GM23338 (cell line): ENCODE data around the gene NPEPL1. TPM values are rescaled to one million over a fixed set of nuclear protein-coding genes. Genes with fewer than 3 reads are reported as not detected.

ENCODE experiments used
- ATAC-seq: fragments of 200-7000 bp; cut with Tn5 transposase; 3 replicates; pipeline ENCODE4 v1.9.1; 2020
- DNase-seq: peaks from one replicate; pipeline ENCODE4 v3.0.0-alpha.2; 2015; ENCODE audit warnings: low spot score
- H2AFZ ChIP-seq: fragments of 200-600 bp; sonication (generic); 2 replicates; pipeline ENCODE4 v1.8.0; 2016; ENCODE audit warnings: antibody characterized with exemption, mild to moderate bottlenecking, moderate library complexity
- H3F3A ChIP-seq: fragments of 200-600 bp; sonication (generic); replicated peaks from 2 replicates; pipeline ENCODE4 v1.8.0; 2017; ENCODE audit warnings: antibody characterized with exemption, mixed run types, low read depth
- H3K27ac ChIP-seq: fragments of 200-600 bp; sonication (generic); 2 replicates; pipeline ENCODE4 v1.6.1; 2016; ENCODE audit warnings: low read depth
- H3K27me3 ChIP-seq: fragments of 200-600 bp; sonication (generic); 2 replicates; pipeline ENCODE4 v1.8.0; 2016; ENCODE audit warnings: mild to moderate bottlenecking, mixed run types, moderate library complexity; ENCODE audit not compliant: insufficient read depth
- H3K36me3 ChIP-seq: fragments of 200-600 bp; sonication (generic); 2 replicates; pipeline ENCODE4 v1.8.0; 2016; ENCODE audit warnings: mild to moderate bottlenecking; ENCODE audit not compliant: insufficient read depth
- H3K4me1 ChIP-seq: fragments of 200-600 bp; sonication (generic); 2 replicates; pipeline ENCODE4 v1.8.0; 2016; ENCODE audit warnings: mild to moderate bottlenecking, moderate library complexity; ENCODE audit not compliant: insufficient read depth
- H3K4me2 ChIP-seq: fragments of 200-600 bp; sonication (generic); 2 replicates; pipeline ENCODE4 v1.7.1; 2017; ENCODE audit warnings: mixed run types
- H3K4me3 ChIP-seq: fragments of 200-600 bp; sonication (generic); 2 replicates; pipeline ENCODE4 v1.6.1; 2016; ENCODE audit warnings: mixed run types
- H3K79me2 ChIP-seq: fragments of 200-600 bp; sonication (generic); replicated peaks from 2 replicates; pipeline ENCODE4 v1.8.0; 2017; ENCODE audit warnings: mild to moderate bottlenecking; ENCODE audit not compliant: insufficient read depth
- H3K9me2 ChIP-seq: fragments of 200-600 bp; sonication (generic); 2 replicates; pipeline ENCODE4 v1.8.0; 2017; ENCODE audit not compliant: insufficient read depth
- H4K20me1 ChIP-seq: fragments of 200-600 bp; sonication (generic); replicated peaks from 2 replicates; pipeline ENCODE4 v1.8.0; 2017; ENCODE audit warnings: mild to moderate bottlenecking; ENCODE audit not compliant: insufficient read depth
- H3K27ac Mint-ChIP-seq: 2 replicates; pipeline ENCODE4 v1.8.0; 2020; ENCODE audit warnings: inconsistent platforms, mild to moderate bottlenecking, moderate library complexity, mixed read lengths
- H3K27me3 Mint-ChIP-seq: 3 replicates; pipeline ENCODE4 v1.8.0; 2022; ENCODE audit warnings: low read depth, mild to moderate bottlenecking, moderate library complexity, mixed read lengths, inconsistent platforms; ENCODE audit not compliant: insufficient read depth, poor library complexity
- H3K36me3 Mint-ChIP-seq: 3 replicates; pipeline ENCODE4 v1.8.0; 2021; ENCODE audit warnings: low read depth, mild to moderate bottlenecking, inconsistent platforms, moderate library complexity, mixed read lengths
- H3K4me1 Mint-ChIP-seq: 3 replicates; pipeline ENCODE4 v1.8.0; 2020; ENCODE audit warnings: mild to moderate bottlenecking, inconsistent platforms, mixed read lengths
- H3K4me3 Mint-ChIP-seq: 3 replicates; pipeline ENCODE4 v1.8.0; 2021; ENCODE audit warnings: moderate library complexity, mild to moderate bottlenecking, inconsistent platforms, mixed read lengths
- H3K9me3 Mint-ChIP-seq: 3 replicates; pipeline ENCODE4 v1.8.0; 2020; ENCODE audit warnings: moderate library complexity, mild to moderate bottlenecking, inconsistent platforms, mixed read lengths
- CREB1 ChIP-seq: fragments of 250-450 bp; sonication (Bioruptor Pico); IDR thresholded peaks from 2 replicates; pipeline ENCODE4 v1.5.0; 2020; ENCODE audit warnings: low read depth, mild to moderate bottlenecking, moderate library complexity
- EZH2phosphoT487 ChIP-seq: fragments of 200-600 bp; sonication (generic); IDR thresholded peaks from one replicate; pipeline ENCODE4 v1.8.1; 2018; ENCODE audit warnings: antibody characterized with exemption; ENCODE audit not compliant: unreplicated experiment
- JUNB ChIP-seq: IDR thresholded peaks from one replicate; pipeline ENCODE4 v1.6.1; 2016; ENCODE audit warnings: antibody characterized with exemption; ENCODE audit not compliant: unreplicated experiment
- NANOG ChIP-seq: IDR thresholded peaks from 2 replicates; pipeline ENCODE4 v1.6.1; 2016; ENCODE audit warnings: antibody characterized with exemption, borderline replicate concordance
- ZNF331 ChIP-seq: fragments of 250-450 bp; sonication (Bioruptor Pico); IDR thresholded peaks from 2 replicates; pipeline ENCODE4 v1.5.0; 2020; ENCODE audit warnings: low read depth, mild to moderate bottlenecking, moderate library complexity
- polyA plus RNA-seq: library from polyadenylated mRNA; unstranded; fragments of >200 nt; fragmentation: Nextera tagmentation; extraction: Ambion mirVana; gene quantifications from 2 replicates; pipeline ENCODE4 v1.2.1, GENCODE V29; 2016
- total RNA-seq: library from RNA; depleted of rRNA; stranded (reverse); fragments of >200 nt; shearing (Covaris generic); gene quantifications from 2 replicates; pipeline ENCODE4 v1.2.3, GENCODE V29; 2014
- TF ChIP-seq, protein P1 (sequence below), 2 experiments: fragments of 200-600 bp in 1 of 2; sonication (generic) in 1 of 2; conservative IDR thresholded peaks; 2 replicates each; pipeline versions ENCODE4 v1.5.1 to v1.6.1; 2016 to 2017; ENCODE audit warnings: antibody characterized with exemption in 2 of 2, low read depth in 2 of 2, mild to moderate bottlenecking in 2 of 2, moderate library complexity in 1 of 2
- TF ChIP-seq, protein P2 (sequence below): fragments of 250-450 bp; sonication (Bioruptor Pico); IDR thresholded peaks from 2 replicates; pipeline ENCODE4 v1.5.0; 2020; ENCODE audit warnings: mild to moderate bottlenecking, moderate library complexity
- TF ChIP-seq, protein P3 (sequence below): IDR thresholded peaks from one replicate; pipeline ENCODE4 v1.6.1; 2018; ENCODE audit warnings: antibody characterized with exemption; ENCODE audit not compliant: unreplicated experiment

The NPEPL1 gene
- total and polyA plus RNA-seq, 2 experiments from 2014 or later: 23.5 to 30.0 TPM

DNA sequence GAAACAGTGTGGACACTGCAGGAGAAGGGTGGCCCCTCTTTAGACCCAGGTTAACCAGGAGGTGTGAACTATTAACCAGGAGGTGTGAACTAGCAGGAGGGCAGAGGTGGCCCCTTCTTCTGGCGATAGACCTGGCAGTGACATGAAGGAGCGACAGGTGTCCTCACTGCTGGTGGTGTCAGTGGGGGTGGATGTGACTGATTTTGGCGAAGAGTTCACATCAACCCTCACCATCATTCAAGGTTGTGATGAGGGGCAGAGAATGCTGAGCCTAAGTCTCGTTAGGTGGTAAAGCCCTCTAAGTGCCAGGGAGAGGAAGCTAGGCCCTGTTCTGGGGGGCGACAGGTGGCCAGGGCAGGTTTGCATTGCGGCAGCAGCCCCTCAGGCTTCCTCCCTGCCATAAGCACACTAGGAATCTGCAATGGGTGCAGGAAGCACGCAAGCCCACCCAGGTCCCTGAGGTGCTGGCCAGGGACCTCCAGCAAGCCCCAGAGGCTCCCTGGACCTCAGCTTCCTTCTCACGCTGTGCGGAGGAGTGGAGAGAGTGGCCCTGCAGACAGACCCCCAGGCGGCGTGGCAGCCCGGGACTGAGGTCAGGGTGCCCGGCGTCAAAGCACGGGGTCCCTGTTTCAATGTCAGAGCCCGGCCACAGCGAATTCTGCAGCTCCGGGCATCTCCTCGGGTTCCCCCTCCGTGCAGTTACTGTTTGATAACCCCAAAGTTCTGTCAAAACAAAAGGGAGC, 13.7 kb downstream of the NPEPL1 start:
- Mint-ChIP-seq H3K27ac (no peak overlapping the region), H3K27me3 (peaks cover 7% of the 10 kb centered on the region), H3K4me1 (peaks cover 11% of the 10 kb centered on the region), H3K4me3 (no peak overlapping the region), H3K9me3 (peaks cover 7% of the 10 kb centered on the region; the same call in 2 of the 3 replicates), H3K36me3 (peaks cover 47% of the 10 kb centered on the region)
- Histone ChIP-seq H3K79me2 (no peaks in the 10 kb centered on the region), H2AFZ (no peak overlapping the region), H3K4me1 (no peaks in the 10 kb centered on the region), H3K27ac (no peak overlapping the region), H3K4me3 (no peak overlapping the region), H3F3A (no peaks in the 10 kb centered on the region), H3K27me3 (no peaks in the 10 kb centered on the region), H4K20me1 (no peaks in the 10 kb centered on the region), H3K9me2 (no peaks in the 10 kb centered on the region), H3K36me3 (0 out of 2 replicates have a peak, but pooled peaks cover 9% of the 10 kb centered on the region), H3K4me2 (no peak overlapping the region)
- no peak for TF ChIP-seq CREB1 (CRISPR knock-in tag)
- no peak for ATAC-seq
- no peak for DNase-seq

DNA sequence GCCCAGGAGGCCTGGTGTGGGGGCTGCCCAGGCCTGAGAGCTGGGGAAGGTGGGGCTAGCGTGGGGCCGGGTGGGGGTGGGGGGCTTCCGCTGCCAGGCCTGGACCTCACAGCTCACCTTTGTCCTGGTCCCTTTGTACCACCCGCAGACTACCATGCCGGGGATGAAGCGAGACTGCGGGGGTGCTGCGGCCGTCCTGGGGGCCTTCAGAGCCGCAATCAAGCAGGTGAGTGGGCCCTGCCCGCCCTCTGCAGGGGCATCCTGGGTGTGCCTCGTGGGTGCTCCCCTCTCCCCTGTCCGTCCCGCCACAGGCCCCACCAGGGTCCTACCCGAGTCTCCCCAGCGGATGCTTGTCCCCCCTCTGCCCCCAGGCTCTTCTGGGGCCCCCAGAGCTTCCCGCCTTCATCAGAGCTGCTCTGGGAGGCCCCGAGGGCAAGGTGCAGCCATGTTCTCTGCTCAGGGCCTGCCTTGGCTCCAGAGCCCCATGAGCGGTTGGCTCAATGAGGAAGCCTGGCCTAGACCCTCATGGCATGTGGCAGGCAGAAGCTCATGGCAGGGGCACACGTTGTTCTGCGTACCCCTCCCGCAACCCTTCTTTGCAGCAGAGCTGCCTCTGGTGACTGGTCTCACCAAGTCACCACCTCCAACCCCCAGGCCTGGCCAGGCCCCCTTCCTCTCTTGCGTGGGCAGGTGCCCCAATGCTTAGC, 14.5 kb downstream of the NPEPL1 start:
- Histone ChIP-seq H3K79me2 (no peaks in the 10 kb centered on the region), H3K4me3 (no peak overlapping the region), H3K4me1 (no peaks in the 10 kb centered on the region), H2AFZ (no peak overlapping the region), H3K4me2 (no peak overlapping the region), H4K20me1 (no peaks in the 10 kb centered on the region), H3F3A (no peaks in the 10 kb centered on the region), H3K27me3 (no peaks in the 10 kb centered on the region), H3K36me3 (0 out of 2 replicates have a peak, but pooled peaks cover 9% of the 10 kb centered on the region), H3K9me2 (no peaks in the 10 kb centered on the region), H3K27ac (no peak overlapping the region)
- ATAC-seq: no peak
- no peak overlapping the region for H3K4me3 Mint-ChIP-seq
- peaks cover 7% of the 10 kb centered on the region; the same call in 2 of the 3 replicates for H3K9me3 Mint-ChIP-seq
- no peak for DNase-seq
- H3K4me1 Mint-ChIP-seq: peaks cover 11% of the 10 kb centered on the region; the same call in 2 of the 3 replicates
- no peak overlapping the region for H3K27ac Mint-ChIP-seq
- H3K36me3 Mint-ChIP-seq: peaks cover 45% of the 10 kb centered on the region
- H3K27me3 Mint-ChIP-seq: peaks cover 7% of the 10 kb centered on the region
- no peak for TF ChIP-seq ZNF331 (CRISPR knock-in tag)
- TF ChIP-seq, protein P1, sequence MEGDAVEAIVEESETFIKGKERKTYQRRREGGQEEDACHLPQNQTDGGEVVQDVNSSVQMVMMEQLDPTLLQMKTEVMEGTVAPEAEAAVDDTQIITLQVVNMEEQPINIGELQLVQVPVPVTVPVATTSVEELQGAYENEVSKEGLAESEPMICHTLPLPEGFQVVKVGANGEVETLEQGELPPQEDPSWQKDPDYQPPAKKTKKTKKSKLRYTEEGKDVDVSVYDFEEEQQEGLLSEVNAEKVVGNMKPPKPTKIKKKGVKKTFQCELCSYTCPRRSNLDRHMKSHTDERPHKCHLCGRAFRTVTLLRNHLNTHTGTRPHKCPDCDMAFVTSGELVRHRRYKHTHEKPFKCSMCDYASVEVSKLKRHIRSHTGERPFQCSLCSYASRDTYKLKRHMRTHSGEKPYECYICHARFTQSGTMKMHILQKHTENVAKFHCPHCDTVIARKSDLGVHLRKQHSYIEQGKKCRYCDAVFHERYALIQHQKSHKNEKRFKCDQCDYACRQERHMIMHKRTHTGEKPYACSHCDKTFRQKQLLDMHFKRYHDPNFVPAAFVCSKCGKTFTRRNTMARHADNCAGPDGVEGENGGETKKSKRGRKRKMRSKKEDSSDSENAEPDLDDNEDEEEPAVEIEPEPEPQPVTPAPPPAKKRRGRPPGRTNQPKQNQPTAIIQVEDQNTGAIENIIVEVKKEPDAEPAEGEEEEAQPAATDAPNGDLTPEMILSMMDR (conservative IDR thresholded peaks at IDR 0.05; ENCODE audit: low read depth in 2 of 2): no peak
- no peak for TF ChIP-seq NANOG
- no peak for TF ChIP-seq EZH2phosphoT487
- TF ChIP-seq, protein P2, sequence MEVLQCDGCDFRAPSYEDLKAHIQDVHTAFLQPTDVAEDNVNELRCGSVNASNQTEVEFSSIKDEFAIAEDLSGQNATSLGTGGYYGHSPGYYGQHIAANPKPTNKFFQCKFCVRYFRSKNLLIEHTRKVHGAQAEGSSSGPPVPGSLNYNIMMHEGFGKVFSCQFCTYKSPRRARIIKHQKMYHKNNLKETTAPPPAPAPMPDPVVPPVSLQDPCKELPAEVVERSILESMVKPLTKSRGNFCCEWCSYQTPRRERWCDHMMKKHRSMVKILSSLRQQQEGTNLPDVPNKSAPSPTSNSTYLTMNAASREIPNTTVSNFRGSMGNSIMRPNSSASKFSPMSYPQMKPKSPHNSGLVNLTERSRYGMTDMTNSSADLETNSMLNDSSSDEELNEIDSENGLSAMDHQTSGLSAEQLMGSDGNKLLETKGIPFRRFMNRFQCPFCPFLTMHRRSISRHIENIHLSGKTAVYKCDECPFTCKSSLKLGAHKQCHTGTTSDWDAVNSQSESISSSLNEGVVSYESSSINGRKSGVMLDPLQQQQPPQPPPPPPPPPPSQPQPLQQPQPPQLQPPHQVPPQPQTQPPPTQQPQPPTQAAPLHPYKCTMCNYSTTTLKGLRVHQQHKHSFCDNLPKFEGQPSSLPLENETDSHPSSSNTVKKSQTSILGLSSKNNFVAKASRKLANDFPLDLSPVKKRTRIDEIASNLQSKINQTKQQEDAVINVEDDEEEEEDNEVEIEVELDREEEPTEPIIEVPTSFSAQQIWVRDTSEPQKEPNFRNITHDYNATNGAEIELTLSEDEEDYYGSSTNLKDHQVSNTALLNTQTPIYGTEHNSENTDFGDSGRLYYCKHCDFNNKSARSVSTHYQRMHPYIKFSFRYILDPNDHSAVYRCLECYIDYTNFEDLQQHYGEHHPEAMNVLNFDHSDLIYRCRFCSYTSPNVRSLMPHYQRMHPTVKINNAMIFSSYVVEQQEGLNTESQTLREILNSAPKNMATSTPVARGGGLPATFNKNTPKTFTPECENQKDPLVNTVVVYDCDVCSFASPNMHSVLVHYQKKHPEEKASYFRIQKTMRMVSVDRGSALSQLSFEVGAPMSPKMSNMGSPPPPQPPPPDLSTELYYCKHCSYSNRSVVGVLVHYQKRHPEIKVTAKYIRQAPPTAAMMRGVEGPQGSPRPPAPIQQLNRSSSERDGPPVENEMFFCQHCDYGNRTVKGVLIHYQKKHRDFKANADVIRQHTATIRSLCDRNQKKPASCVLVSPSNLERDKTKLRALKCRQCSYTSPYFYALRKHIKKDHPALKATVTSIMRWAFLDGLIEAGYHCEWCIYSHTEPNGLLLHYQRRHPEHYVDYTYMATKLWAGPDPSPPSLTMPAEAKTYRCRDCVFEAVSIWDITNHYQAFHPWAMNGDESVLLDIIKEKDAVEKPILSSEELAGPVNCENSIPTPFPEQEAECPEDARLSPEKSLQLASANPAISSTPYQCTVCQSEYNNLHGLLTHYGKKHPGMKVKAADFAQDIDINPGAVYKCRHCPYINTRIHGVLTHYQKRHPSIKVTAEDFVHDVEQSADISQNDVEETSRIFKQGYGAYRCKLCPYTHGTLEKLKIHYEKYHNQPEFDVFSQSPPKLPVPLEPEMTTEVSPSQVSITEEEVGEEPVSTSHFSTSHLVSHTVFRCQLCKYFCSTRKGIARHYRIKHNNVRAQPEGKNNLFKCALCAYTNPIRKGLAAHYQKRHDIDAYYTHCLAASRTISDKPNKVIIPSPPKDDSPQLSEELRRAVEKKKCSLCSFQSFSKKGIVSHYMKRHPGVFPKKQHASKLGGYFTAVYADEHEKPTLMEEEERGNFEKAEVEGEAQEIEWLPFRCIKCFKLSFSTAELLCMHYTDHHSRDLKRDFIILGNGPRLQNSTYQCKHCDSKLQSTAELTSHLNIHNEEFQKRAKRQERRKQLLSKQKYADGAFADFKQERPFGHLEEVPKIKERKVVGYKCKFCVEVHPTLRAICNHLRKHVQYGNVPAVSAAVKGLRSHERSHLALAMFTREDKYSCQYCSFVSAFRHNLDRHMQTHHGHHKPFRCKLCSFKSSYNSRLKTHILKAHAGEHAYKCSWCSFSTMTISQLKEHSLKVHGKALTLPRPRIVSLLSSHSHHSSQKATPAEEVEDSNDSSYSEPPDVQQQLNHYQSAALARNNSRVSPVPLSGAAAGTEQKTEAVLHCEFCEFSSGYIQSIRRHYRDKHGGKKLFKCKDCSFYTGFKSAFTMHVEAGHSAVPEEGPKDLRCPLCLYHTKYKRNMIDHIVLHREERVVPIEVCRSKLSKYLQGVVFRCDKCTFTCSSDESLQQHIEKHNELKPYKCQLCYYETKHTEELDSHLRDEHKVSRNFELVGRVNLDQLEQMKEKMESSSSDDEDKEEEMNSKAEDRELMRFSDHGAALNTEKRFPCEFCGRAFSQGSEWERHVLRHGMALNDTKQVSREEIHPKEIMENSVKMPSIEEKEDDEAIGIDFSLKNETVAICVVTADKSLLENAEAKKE (CRISPR knock-in tag): no peak
- TF ChIP-seq, protein P3, sequence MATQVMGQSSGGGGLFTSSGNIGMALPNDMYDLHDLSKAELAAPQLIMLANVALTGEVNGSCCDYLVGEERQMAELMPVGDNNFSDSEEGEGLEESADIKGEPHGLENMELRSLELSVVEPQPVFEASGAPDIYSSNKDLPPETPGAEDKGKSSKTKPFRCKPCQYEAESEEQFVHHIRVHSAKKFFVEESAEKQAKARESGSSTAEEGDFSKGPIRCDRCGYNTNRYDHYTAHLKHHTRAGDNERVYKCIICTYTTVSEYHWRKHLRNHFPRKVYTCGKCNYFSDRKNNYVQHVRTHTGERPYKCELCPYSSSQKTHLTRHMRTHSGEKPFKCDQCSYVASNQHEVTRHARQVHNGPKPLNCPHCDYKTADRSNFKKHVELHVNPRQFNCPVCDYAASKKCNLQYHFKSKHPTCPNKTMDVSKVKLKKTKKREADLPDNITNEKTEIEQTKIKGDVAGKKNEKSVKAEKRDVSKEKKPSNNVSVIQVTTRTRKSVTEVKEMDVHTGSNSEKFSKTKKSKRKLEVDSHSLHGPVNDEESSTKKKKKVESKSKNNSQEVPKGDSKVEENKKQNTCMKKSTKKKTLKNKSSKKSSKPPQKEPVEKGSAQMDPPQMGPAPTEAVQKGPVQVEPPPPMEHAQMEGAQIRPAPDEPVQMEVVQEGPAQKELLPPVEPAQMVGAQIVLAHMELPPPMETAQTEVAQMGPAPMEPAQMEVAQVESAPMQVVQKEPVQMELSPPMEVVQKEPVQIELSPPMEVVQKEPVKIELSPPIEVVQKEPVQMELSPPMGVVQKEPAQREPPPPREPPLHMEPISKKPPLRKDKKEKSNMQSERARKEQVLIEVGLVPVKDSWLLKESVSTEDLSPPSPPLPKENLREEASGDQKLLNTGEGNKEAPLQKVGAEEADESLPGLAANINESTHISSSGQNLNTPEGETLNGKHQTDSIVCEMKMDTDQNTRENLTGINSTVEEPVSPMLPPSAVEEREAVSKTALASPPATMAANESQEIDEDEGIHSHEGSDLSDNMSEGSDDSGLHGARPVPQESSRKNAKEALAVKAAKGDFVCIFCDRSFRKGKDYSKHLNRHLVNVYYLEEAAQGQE: no peak
- no peak for TF ChIP-seq JUNB
